Trophoblast cell (in vitro differentiated cells and primary cell): ENCODE data around the gene SECTM1.
"Not testable (repeated sequence)": the region's sequence is repeated elsewhere in the genome, so short reads cannot be mapped to it uniquely, and the experiment has no call there.

ENCODE experiments used
- DNase-seq, 2 donors: peaks; one replicate each; pipeline ENCODE4 v3.0.0-alpha.2; 2016
- H2AFZ ChIP-seq: 2 replicates; pipeline ENCODE4 v1.6.1; 2013; ENCODE audit warnings: low read length, moderate library complexity, mild to moderate bottlenecking; ENCODE audit not compliant: insufficient read depth, poor library complexity
- H2AK5ac ChIP-seq: 2 replicates; pipeline ENCODE4 v1.6.1; 2013; ENCODE audit warnings: mild to moderate bottlenecking, low read length
- H2BK120ac ChIP-seq: 2 replicates; pipeline ENCODE4 v1.6.1; 2013; ENCODE audit warnings: low read length, mild to moderate bottlenecking, moderate library complexity; ENCODE audit not compliant: insufficient read depth, poor library complexity
- H2BK12ac ChIP-seq: 2 replicates; pipeline ENCODE4 v1.6.1; 2013; ENCODE audit warnings: mild to moderate bottlenecking, low read length, moderate library complexity
- H2BK5ac ChIP-seq: 2 replicates; pipeline ENCODE4 v1.6.1; 2013; ENCODE audit warnings: low read length, low read depth, moderate library complexity, mild to moderate bottlenecking; ENCODE audit not compliant: poor library complexity
- H3K14ac ChIP-seq: 2 replicates; pipeline ENCODE4 v1.6.1; 2013; ENCODE audit warnings: mild to moderate bottlenecking, low read length
- H3K18ac ChIP-seq: 2 replicates; pipeline ENCODE4 v1.6.1; 2013; ENCODE audit warnings: mild to moderate bottlenecking, low read length
- H3K23ac ChIP-seq: 2 replicates; pipeline ENCODE4 v1.6.1; 2013; ENCODE audit warnings: low read length
- H3K27ac ChIP-seq: 2 replicates; pipeline ENCODE4 v1.5.1; 2013; ENCODE audit warnings: low read depth, mild to moderate bottlenecking, inconsistent platforms, low read length, moderate library complexity
- H3K27me3 ChIP-seq: 2 replicates; pipeline ENCODE4 v1.6.1; 2013; ENCODE audit warnings: inconsistent platforms, mild to moderate bottlenecking, low read length, moderate library complexity; ENCODE audit not compliant: insufficient read depth
- H3K36me3 ChIP-seq, 2 experiments: 1 replicate in 1 of 2; 2 replicates in 1 of 2; pipeline ENCODE4 v1.6.1; 2013; ENCODE audit warnings: low read length in 2 of 2, mild to moderate bottlenecking in 2 of 2, moderate library complexity in 1 of 2; ENCODE audit not compliant: insufficient read depth in 2 of 2, control insufficient read depth in 1 of 2
- H3K4ac ChIP-seq: 2 replicates; pipeline ENCODE4 v1.6.1; 2013; ENCODE audit warnings: low read depth, mild to moderate bottlenecking, low read length, moderate library complexity
- H3K4me1 ChIP-seq, 2 experiments: 1 replicate in 1 of 2; 2 replicates in 1 of 2; pipeline ENCODE4 v1.6.1; 2013; ENCODE audit warnings: low read length in 2 of 2, mild to moderate bottlenecking in 2 of 2, moderate library complexity in 1 of 2; ENCODE audit not compliant: insufficient read depth in 2 of 2, control insufficient read depth in 1 of 2
- H3K4me2 ChIP-seq: 2 replicates; pipeline ENCODE4 v1.6.1; 2013; ENCODE audit warnings: inconsistent platforms, mild to moderate bottlenecking, low read length, moderate library complexity
- H3K4me3 ChIP-seq: 2 replicates; pipeline ENCODE4 v1.5.1; 2013; ENCODE audit warnings: mild to moderate bottlenecking, low read depth, low read length, inconsistent platforms
- H3K79me1 ChIP-seq: one replicate; pipeline ENCODE4 v1.6.1; 2013; ENCODE audit warnings: low read length
- H3K79me2 ChIP-seq: 2 replicates; pipeline ENCODE4 v1.6.1; 2013; ENCODE audit warnings: low read length, mild to moderate bottlenecking; ENCODE audit not compliant: control insufficient read depth, insufficient read depth, poor library complexity
- H3K9ac ChIP-seq: 2 replicates; pipeline ENCODE4 v1.6.1; 2013; ENCODE audit warnings: mild to moderate bottlenecking, low read length
- H3K9me3 ChIP-seq: 2 replicates; pipeline ENCODE4 v1.6.1; 2013; ENCODE audit warnings: low read depth, mild to moderate bottlenecking, control low read depth, inconsistent platforms, low read length; ENCODE audit not compliant: insufficient read depth
- H4K12ac ChIP-seq: 2 replicates; pipeline ENCODE4 v1.6.1; 2013; ENCODE audit warnings: low read depth, mild to moderate bottlenecking, low read length, moderate library complexity
- H4K8ac ChIP-seq: 2 replicates; pipeline ENCODE4 v1.6.1; 2013; ENCODE audit warnings: low read depth, mild to moderate bottlenecking, low read length, moderate library complexity
- H4K91ac ChIP-seq: one replicate; pipeline ENCODE4 v1.6.1; 2013; ENCODE audit warnings: low read depth, mild to moderate bottlenecking, low read length, moderate library complexity
- WGBS: extraction: QIAGEN DNeasy Blood & Tissue Kit; methylation state at CpG from one replicate; pipeline ENCODE4 v1.1.7; 2013; ENCODE audit warnings: missing lambda C conversion rate; ENCODE audit not compliant: insufficient read length, insufficient coverage; ENCODE audit errors: extremely low coverage; 5-methylcytosine and 5-hydroxymethylcytosine counted together

The SECTM1 gene

DNA sequence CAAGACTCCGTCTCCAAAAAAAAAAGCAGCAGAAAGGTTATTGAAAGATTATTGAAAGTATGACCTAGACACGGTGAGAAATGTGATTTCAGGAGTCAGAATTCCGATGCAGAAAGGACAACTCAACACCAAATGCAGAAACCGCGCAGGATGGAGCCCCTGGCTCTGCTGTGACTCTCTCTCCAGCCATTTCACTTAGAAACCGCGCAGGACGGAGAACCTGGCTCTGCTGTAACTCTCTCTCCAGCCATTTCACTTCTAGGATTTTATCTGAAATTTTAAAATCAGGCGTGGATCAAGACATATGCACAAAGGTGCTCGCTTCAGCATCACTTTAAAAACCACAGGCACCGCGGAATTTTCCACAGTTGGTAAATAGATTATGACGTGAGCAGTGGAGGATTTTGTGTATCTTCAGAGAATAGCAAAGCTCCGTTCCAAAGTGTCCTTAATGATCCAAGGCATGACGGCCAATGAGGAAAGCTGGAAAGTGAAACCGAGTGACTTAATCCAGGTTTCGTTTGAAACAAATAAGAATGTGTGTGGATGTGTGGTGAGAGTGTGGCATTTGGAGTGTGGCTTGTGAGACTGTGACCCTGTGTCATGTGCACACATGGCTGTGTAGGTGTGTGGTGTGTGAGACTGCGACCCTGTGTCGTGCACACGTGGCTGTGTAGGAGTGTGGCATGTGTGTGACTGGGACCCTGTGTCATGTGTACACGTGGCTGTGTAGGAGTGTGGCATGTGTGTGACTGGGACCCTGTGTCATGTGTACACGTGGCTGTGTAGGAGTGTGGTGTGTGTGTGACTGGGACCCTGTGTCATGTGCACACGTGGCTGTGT, 47.5 kb upstream of the SECTM1 start:
- Histone ChIP-seq H2BK120ac (no peak overlapping the region), H3K4me2 (no peak overlapping the region), H3K4me1 (no peaks in the 10 kb centered on the region), H3K79me2 (no peaks in the 10 kb centered on the region), H2AK5ac (no peak overlapping the region), H3K4ac (no peak overlapping the region), H3K27me3 (no peaks in the 10 kb centered on the region), H3K14ac (no peak overlapping the region), H3K27ac (no peak overlapping the region), H3K9me3 (peaks cover 11% of the 10 kb centered on the region), H3K79me1 (no peaks in the 10 kb centered on the region), H4K8ac (no peak overlapping the region), H3K9ac (no peak overlapping the region), H2AFZ (no peak overlapping the region), H2BK5ac (no peak overlapping the region), H3K4me3 (no peak overlapping the region), H3K36me3 (no peaks in the 10 kb centered on the region), H4K91ac (no peak overlapping the region), H3K18ac (no peak overlapping the region), H2BK12ac (no peak overlapping the region), H4K12ac (no peak overlapping the region), H3K23ac (no peak overlapping the region)
- no peak for DNase-seq
- no CpG with 5 or more reads among the region's 23 CpGs for WGBS

DNA sequence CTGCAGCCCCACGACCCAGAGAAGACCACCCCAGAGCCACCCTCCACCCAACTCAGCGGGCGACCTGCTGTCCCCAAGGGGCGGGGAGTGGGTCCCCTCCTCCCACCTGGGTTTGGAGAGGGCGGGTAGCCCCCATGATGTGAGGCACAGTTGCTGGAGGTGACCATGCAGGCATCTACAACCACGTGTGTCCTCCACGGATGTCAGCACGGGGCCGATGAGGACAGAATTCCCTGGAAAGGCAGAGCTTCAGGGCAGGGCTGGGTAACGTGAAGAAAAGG, 45.1 kb upstream of the SECTM1 start:
- no peak overlapping the region for H3K14ac ChIP-seq
- H4K8ac ChIP-seq: no peak overlapping the region
- no peak overlapping the region for H3K18ac ChIP-seq
- no peak overlapping the region for H2AK5ac ChIP-seq
- H3K4me1 ChIP-seq: no peaks in the 10 kb centered on the region
- H2BK12ac ChIP-seq: no peak overlapping the region
- no peak overlapping the region for H2BK5ac ChIP-seq
- no peaks in the 10 kb centered on the region for H3K79me2 ChIP-seq
- H3K36me3 ChIP-seq: no peaks in the 10 kb centered on the region
- no peak overlapping the region for H4K91ac ChIP-seq
- no peak for DNase-seq
- H3K9me3 ChIP-seq: peaks cover 18% of the 10 kb centered on the region
- H2BK120ac ChIP-seq: no peak overlapping the region
- H4K12ac ChIP-seq: no peak overlapping the region
- no peak overlapping the region for H3K23ac ChIP-seq
- no peak overlapping the region for H3K27ac ChIP-seq
- H3K79me1 ChIP-seq: no peaks in the 10 kb centered on the region
- no peak overlapping the region for H2AFZ ChIP-seq
- no peak overlapping the region for H3K4me3 ChIP-seq
- H3K9ac ChIP-seq: no peak overlapping the region
- no peak overlapping the region for H3K4ac ChIP-seq
- no CpG with 5 or more reads among the region's 10 CpGs for WGBS
- H3K4me2 ChIP-seq: no peak overlapping the region
- H3K27me3 ChIP-seq: no peaks in the 10 kb centered on the region

DNA sequence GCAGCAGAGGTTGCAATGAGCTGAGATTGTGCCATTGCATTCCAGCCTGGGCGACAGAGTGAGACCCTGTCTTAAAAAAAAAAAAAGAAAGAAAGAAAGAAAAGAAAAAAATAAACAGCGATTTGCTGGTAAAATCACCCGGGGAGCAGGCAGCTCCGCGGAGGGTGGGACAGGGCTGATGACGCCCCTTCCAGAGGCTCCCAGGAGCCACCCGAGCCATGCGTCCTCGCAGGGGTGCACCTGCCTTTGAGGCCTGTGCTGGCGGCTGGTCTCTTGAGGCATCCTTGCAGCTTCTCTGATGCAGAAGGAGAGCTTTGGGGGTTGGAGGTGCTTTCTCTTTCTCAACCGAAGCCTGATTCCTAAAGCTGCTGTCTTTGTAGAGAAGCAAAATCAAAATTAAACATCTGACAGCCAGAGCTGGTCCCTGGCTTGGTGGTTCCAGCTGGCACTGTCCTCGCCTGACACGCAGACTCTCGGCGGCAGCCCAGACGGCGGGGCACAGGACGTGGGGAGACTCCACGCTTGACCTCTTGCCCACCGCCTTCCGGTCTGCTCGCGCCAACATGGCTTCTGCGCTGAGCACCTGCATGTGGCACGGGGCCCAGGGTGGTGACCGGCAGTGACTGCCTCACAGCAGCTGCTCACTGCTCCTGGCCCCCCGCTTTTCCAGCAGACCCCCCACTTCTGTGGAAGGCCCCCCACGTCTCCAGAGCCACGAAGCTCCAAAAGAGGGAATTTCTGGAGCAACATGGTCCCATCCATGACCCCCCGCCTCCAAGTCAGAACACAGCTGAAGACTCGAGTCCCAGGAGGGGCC, 44.6 kb upstream of the SECTM1 start:
- no CpG with 5 or more reads among the region's 31 CpGs for WGBS
- Histone ChIP-seq H3K23ac (no peak overlapping the region), H3K4me1 (no peaks in the 10 kb centered on the region), H3K18ac (no peak overlapping the region), H3K36me3 (no peaks in the 10 kb centered on the region), H3K9ac (no peak overlapping the region), H3K9me3 (peaks cover 18% of the 10 kb centered on the region), H3K27ac (no peak overlapping the region), H3K4me2 (no peak overlapping the region), H4K8ac (no peak overlapping the region), H3K14ac (no peak overlapping the region), H3K4me3 (no peak overlapping the region), H3K4ac (no peak overlapping the region), H4K91ac (no peak overlapping the region), H3K27me3 (no peaks in the 10 kb centered on the region), H2AFZ (no peak overlapping the region), H2BK12ac (no peak overlapping the region), H2AK5ac (no peak overlapping the region), H2BK5ac (no peak overlapping the region), H3K79me2 (no peaks in the 10 kb centered on the region), H3K79me1 (no peaks in the 10 kb centered on the region), H2BK120ac (no peak overlapping the region), H4K12ac (no peak overlapping the region)
- DNase-seq: no peak

DNA sequence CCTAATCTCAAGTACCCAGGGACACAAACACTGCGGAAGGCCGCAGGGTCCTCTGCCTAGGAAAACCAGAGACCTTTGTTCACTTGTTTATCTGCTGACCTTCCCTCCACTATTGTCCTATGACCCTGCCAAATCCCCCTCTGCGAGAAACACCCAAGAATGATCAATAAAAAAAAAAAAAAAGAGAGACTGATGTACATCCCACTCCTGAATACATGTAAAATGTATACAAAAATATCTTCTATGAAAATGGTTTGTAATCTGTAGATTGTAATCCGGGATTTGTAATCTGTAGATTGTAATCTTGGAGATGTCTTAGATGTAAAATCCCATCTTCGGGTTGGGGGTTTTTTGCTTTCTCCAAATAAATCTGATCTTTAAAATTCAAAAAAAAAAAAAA, 43.7 kb upstream of the SECTM1 start:
- not testable (repeated sequence) for H4K8ac ChIP-seq, H2AK5ac ChIP-seq, DNase-seq, H3K79me2 ChIP-seq, H2AFZ ChIP-seq, H3K4me2 ChIP-seq, H3K14ac ChIP-seq, H3K18ac ChIP-seq, H3K27ac ChIP-seq, H3K79me1 ChIP-seq, H3K4me3 ChIP-seq, H3K36me3 ChIP-seq, H3K27me3 ChIP-seq, H4K91ac ChIP-seq, H3K4me1 ChIP-seq, H3K4ac ChIP-seq, H2BK12ac ChIP-seq, H4K12ac ChIP-seq, H3K9ac ChIP-seq, H3K23ac ChIP-seq, H2BK120ac ChIP-seq, H2BK5ac ChIP-seq
- WGBS: no CpG with 5 or more reads among the region's 5 CpGs
- peaks cover 21% of the 10 kb centered on the region for H3K9me3 ChIP-seq
